ENCODE data around the gene OSCP1. TPM values are rescaled to one million over a fixed set of nuclear protein-coding genes. Genes with fewer than 3 reads are reported as not detected.

The OSCP1 gene
- total RNA-seq, 1 experiment from 2014 or later: 3.8 TPM

- H3K36me3 ChIP-seq (ENCODE audit: low read depth, low read length): peaks cover 17% of the 10 kb centered on the region; the same call in 1 of the 2 replicates
- no TSS peak for BruUV-seq (replicated peaks)
- DNase-seq (peak; percentile 17), ATAC-seq (no peak)
- POLR2A ChIA-PET (ENCODE audit: unreplicated experiment): no interaction called here
- peaks cover 19% of the 10 kb centered on the region for H3K79me2 ChIP-seq (ENCODE audit: low read length)
- TF ChIP-seq EZH2phosphoT487 (IDR thresholded peaks at IDR 0.05; ENCODE audit: borderline replicate concordance, low read length) (no peak), EZH2 (IDR thresholded peaks at IDR 0.05; ENCODE audit: low read length, unreplicated experiment) (no peak), CTCF (conservative IDR thresholded peaks at IDR 0.05; ENCODE audit: low read depth, low read length) (no peak)
- H3K27ac ChIP-seq (ENCODE audit: low read length): no peak overlapping the region
- H3K9me2 ChIP-seq (replicated peaks; ENCODE audit: low read length): no peaks in the 10 kb centered on the region
- no peak overlapping the region for H2AFZ ChIP-seq (ENCODE audit: low read length)
- H3K9me3 ChIP-seq (ENCODE audit: low read length): no peaks in the 10 kb centered on the region
- no peak overlapping the region for H3K9ac ChIP-seq (ENCODE audit: low read length)
- no peaks in the 10 kb centered on the region for H3K27me3 ChIP-seq (ENCODE audit: low read length)
- CTCF ChIA-PET: no interaction called here
- H3K4me1 ChIP-seq (ENCODE audit: insufficient read depth, low read length): peaks cover 12% of the 10 kb centered on the region
- H3F3A ChIP-seq (ENCODE audit: low read length, unreplicated experiment): no peaks in the 10 kb centered on the region
- H3K4me3 ChIP-seq (ENCODE audit: low read length): no peak overlapping the region
- intact Hi-C loops (cut with micrococcal nuclease): no loop called here
- H4K20me1 ChIP-seq (ENCODE audit: low read length): no peaks in the 10 kb centered on the region
- no peak overlapping the region for H3K4me2 ChIP-seq (ENCODE audit: low read length)
These were observed 15.6 kb upstream of the OSCP1 start for GRCh38 chr1:36465731-36466369.

GRCh38 chr1:36464605-36465393 lies 14.5 kb upstream of the OSCP1 start:
- ChIA-PET POLR2A (ENCODE audit: unreplicated experiment) (interaction anchor here (0.5 to 0.7 kb wide), 3 partner anchors 13 to 173 kb away, joined by 3 read pairs; no protein-coding TSS in a partner anchor), CTCF (no interaction called here)
- Histone ChIP-seq H3K27ac (ENCODE audit: low read length) (peak overlapping the region; percentile 75), H3K9me2 (replicated peaks; ENCODE audit: low read length) (no peaks in the 10 kb centered on the region), H4K20me1 (ENCODE audit: low read length) (no peaks in the 10 kb centered on the region), H2AFZ (ENCODE audit: low read length) (peak overlapping the region; percentile 92), H3K27me3 (ENCODE audit: low read length) (no peaks in the 10 kb centered on the region), H3K9me3 (ENCODE audit: low read length) (no peaks in the 10 kb centered on the region), H3K4me3 (ENCODE audit: low read length) (peak overlapping the region; percentile 99), H3K9ac (ENCODE audit: low read length) (peak overlapping the region; percentile 95), H3F3A (ENCODE audit: low read length, unreplicated experiment) (no peaks in the 10 kb centered on the region), H3K36me3 (ENCODE audit: low read depth, low read length) (peaks cover 23% of the 10 kb centered on the region; the same call in 1 of the 2 replicates), H3K4me2 (ENCODE audit: low read length) (peak overlapping the region; percentile 98), H3K4me1 (ENCODE audit: insufficient read depth, low read length) (peaks cover 12% of the 10 kb centered on the region), H3K79me2 (ENCODE audit: low read length) (peaks cover 19% of the 10 kb centered on the region)
- BruUV-seq (replicated peaks): TSS peak; percentile 97
- no peak for DNase-seq
- ATAC-seq: peak; percentile 25
- intact Hi-C loops (cut with micrococcal nuclease): loop anchor here (1.0 kb wide), 1 partner anchor 67 kb away; the partner anchor contains the start of gene LSM10
- no peak for TF ChIP-seq EZH2phosphoT487 (IDR thresholded peaks at IDR 0.05; ENCODE audit: borderline replicate concordance, low read length)
- TF ChIP-seq EZH2 (IDR thresholded peaks at IDR 0.05; ENCODE audit: low read length, unreplicated experiment): no peak
- no peak for TF ChIP-seq CTCF (conservative IDR thresholded peaks at IDR 0.05; ENCODE audit: low read depth, low read length)

Data from PC-3 (cell line).